ENCODE results near the gene DNAJC16.

DNAJC16 gene

GRCh38 chr1:15540186-15540585, 13.5 kb downstream of the DNAJC16 start:
- DNase-seq (ENCODE audit: low spot score) = no peak

DNA sequence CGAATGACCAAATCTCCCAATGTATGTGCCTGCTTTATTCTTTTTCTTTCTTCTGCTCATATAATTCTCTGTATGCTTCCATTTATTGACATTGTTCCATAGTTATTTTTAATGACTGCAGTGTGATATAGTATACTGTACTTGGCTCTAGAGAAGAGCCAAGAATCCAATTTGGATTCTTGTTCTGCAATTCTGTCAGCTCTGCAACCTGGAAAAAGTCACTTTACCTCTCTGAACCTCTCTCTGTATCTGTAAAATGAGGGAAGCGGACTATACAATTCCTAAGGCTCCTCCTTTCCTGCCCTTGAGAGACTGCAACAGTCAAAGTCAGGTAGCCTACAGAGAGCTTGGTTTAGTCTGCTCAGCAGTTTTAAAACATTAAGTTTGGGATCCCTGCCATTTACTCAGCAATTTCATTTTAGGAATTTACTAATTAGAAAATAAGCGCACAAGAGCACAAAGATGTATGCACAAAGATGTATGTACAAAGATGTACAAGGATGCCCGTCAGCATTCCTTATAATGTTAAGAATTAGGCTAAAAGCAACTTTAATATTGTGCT, 14.7 kb downstream of the DNAJC16 start:
- no peak for DNase-seq (ENCODE audit: low spot score)

DNA sequence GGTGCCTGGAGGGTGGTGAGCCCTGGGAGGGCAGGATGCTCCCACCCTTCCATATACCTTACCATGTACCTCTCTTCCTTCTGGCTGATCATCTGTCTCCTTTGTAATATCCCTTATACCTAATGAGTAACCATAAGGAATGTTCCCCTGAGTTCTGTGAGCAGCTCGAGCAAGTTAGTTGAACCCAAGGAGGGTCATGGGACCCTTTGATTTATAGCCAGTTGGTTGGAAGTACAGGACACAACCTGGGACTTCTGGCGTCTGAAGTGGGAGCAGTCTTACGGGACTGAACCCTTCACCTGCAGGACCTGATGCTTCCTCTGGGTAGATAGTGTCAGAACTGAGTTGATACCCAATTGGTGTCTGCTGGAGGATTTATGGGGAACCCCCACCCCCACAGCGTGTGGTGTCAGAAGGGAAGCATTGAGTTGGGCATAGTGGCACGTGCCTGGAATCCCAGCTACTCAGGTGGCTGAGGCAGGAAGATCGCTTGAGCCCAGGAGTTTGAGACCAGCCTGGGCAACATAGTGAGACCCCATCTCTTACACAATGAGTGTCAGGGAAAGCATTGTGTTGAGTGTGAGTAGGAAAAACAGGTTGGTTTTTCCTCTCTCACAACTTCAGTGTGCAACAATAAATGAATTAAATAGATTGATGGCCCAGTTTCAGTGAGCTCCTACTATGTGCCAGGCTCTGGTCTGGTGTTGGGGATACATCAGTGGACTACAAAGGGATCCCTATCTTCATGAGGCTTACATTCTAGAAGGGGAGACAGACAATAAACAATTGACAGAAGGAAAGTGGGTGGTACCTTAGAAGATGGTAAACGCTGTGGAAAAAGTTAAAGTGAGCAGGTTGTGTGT, 16.0 kb downstream of the DNAJC16 start:
- DNase-seq (ENCODE audit: low spot score) = no peak

DNA sequence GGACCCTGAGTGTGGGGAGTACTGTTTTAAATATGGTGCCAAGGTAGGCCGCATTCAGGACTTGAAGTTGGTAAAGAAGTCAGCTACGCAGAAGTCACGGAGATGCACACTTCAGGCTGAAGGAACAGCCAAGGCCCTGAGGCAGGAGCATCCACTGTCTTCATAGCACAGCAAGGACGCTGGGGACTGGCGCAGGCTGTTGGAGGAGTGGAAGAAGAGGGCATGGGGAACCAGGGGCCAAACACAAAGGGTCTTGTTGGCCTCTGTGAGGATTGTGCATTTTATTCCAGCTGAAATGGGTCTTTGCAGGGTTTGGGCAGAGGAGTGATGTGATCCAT, 16.6 kb downstream of the DNAJC16 start:
- DNase-seq (ENCODE audit: low spot score) = no peak

DNA sequence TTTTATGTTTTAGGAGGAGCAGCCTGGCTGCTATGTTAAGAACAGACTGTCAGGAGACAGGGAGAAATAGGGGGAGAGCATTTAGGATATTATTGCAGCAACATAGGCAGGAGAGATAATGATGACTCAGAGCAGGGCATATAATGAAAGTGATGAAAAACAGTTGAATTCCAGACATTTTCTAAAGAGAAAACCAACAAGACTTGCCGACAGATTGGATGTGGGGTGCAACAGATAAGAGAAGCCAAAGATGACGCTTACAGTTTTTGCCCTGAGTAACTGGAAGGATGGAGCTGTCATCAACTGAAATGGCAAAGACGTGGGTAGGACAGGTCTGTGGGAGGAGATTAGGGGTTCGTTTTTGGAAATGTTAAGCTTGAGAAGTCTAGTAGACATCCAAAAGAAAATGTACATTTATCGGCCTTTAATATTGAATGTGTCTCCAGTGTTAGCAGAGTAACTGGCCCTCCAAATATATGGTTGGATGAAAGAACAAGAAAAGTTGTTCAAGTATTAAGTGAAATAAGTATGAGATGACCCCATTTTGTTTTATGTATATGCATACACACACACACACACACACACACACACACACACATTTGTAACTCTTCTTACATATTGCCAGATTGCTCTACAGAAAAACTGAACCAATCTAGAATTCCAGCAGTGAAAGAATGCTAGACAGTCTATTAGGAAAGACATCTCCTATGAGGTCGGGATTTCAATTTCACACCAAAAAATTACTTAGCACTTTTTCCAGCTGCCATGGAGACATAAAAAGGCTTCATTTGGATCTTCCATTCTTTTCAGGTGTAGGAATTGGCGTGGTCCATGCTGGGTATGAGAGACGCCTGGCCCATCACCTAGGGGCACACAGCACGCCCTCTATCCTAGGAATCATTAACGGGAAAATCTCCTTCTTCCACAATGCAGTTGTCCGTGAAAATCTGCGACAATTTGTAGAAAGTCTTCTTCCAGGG, 17.2 kb downstream of the DNAJC16 start:
- peak; percentile 82 for DNase-seq (ENCODE audit: low spot score)

- no peak for DNase-seq (ENCODE audit: low spot score)
These were observed 20.0 kb downstream of the DNAJC16 start for GRCh38 chr1:15546641-15547040.

DNA sequence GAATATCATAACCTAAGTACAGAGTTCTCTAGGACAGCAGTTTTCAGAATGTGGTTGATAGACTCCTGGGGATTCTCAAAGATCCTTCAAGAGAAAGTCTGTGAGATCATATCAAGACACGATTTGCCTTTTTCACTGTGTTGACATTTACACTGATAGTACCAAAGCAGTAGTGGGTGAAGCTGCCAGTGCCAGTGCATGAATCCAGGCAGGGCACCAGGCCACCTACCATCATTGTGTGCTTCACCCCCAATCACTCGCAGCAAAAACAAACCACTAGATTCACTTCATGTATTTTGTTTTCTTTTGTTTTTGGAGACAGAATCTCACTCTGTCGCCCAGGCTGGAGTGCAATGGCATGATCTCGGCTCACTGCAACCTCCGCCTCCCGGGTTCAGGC, 23.9 kb downstream of the DNAJC16 start:
- DNase-seq (ENCODE audit: low spot score) = no peak

DNA sequence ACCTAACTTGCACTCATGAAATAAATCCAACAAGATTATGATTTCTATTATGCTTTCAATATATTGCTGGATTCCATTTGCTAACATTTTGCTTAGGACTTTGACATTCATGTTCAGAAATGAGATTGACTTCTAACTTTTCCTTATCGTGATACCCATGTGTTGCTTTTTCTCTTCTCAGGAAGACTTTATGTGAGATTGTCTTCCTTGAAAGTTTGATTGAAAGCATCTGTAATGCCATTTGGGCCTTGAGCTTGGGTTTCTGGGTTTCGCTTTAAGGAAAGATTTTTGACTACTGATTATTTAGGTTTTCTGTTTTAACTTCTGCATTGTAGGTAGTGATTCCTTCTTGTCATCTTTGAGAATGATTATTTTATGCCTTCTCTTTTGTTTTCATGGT, 30.4 kb downstream of the DNAJC16 start:
- no peak for DNase-seq (ENCODE audit: low spot score)

GRCh38 chr1:15557594-15557993, 30.9 kb downstream of the DNAJC16 start:
- DNase-seq (ENCODE audit: low spot score) = no peak

DNA sequence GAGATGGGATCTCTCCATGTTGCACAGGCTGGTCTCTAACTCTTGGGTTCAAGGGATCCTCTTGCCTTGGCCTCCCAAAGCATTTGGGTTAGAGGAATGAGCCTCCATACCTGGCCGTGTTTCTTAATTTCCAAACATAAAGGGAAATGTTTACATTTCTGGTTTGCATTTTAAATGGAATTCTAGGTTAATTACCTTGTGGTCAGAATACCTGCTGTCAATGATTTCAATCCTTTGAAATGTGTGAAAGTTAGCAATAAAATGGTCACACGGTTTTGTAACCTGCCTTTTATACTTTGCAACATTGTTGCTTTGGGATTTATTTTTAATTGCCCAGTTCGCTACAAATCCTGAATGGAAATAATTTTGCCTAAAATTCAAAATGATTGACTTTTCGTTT, 31.9 kb downstream of the DNAJC16 start:
- no peak for DNase-seq (ENCODE audit: low spot score)

- DNase-seq (ENCODE audit: low spot score) = no peak
These were observed 32.7 kb downstream of the DNAJC16 start for GRCh38 chr1:15559189-15559810.

DNA sequence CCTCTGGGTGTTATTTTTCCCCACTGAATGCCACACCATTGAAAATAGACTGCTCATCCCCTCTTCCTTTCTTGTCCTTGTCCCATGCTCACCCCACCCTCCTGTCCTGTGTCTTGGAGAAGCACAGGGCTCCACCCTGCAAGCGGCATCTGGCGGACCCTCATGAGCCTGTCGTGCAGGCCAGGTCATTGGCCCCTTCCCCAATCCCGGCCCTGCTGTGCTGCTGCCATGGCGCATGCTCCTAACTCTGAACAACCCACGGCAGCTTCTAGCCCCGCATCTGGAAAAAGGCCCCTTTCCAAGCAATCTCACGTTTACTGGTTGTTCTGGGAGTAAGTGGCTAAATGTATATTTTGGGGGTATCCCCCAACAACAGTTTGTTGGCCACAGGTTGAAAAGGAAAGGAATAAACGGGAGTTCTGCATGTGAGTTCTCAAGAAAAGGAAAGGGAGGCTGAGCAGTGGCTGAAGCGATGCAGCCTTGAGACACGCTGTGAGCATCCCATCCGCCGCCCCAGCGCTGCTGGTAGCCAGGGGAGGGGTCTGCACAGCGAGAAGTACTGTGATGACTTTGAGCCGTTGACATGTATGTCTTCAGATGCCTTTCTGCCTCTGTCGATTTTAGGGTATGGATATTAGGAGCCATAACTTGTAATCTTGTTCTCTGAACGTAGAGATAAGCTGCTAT, 41.9 kb downstream of the DNAJC16 start:
- no peak for DNase-seq (ENCODE audit: low spot score)

DNA sequence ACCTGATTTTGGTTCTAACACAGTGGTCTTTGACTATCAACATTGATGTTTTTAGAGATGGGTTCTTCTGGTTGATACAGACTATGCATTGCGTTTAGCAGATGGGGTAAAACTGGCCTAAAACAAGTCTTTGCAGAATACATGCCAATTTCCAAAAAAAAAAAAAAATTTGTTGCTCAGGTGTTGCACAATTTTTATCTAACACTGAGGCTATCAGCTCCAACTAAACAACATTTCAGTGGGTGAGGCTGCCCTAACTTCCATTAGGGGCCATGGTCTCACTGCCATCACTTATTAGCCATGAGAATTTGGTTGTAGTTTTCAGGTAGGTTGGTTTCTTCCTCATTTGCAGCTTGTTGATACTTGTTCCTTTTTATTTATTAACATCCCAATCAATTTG, 44.2 kb downstream of the DNAJC16 start:
- no peak for DNase-seq (ENCODE audit: low spot score)

DNA sequence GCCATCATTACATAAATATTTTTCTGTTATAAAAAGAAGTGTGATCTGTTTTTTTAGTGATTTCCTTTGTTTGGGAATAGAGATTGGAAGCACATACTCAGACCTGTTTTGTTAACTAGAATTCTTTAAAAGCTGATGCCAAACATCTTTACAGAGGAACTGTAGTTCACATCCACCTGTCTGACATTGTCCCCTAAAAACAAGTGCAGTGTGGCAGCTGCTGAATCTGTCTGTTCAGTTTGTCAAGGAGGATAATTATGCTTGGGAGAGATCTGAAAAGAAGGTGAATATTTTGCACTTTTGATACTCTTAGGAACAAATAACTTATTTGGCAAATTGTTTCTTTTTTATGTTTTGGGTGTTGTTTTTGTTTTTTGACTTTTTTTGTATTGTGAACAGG, 44.6 kb downstream of the DNAJC16 start:
- no peak for DNase-seq (ENCODE audit: low spot score)

GRCh38 chr1:15573477-15573876, 46.8 kb downstream of the DNAJC16 start:
- no peak for DNase-seq (ENCODE audit: low spot score)

- no peak for DNase-seq (ENCODE audit: low spot score)
These were observed 48.1 kb downstream of the DNAJC16 start for GRCh38 chr1:15574741-15575140.

- DNase-seq (ENCODE audit: low spot score) = no peak
These were observed 49.0 kb downstream of the DNAJC16 start for GRCh38 chr1:15575549-15576150.

DNA sequence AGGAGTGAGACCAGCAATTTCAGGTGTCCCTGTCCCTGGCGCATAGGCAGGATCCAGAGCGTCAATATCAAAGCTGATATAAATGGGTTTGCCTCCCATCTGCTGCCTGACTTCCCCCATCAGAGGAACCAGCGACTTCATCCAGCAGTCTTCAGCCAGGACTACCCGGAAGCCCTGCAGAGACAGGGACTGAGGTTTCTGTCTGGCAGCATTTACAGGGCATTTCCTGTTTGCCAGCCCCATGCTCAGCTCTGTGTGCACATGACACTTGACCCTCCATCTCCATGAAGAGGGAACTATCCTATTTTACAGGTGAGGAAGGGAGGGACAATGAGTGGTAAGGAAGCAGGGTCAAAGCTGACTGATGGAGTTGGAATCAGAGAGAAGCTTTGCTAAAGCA, 51.0 kb downstream of the DNAJC16 start:
- DNase-seq (ENCODE audit: low spot score) = no peak

GRCh38 chr1:15578921-15579682, 52.5 kb downstream of the DNAJC16 start:
- no peak for DNase-seq (ENCODE audit: low spot score)

DNA sequence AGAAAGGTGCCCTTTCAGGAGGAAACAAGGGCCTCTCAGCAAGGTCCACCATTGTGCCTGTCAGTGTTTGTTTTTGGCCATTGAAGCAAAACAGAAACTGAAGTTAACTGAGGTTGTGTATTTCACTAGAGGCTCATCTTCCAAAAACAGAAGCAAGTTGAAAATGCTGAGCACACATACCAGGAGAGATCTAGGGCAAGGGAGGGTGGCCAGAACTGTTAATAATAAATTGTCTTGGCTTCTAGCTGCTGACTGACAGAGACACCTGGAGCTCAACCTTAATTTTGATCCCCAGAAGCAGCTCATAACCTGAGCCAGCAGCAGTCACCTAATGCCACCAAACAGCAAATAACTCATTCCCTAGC, 53.0 kb downstream of the DNAJC16 start:
- DNase-seq (ENCODE audit: low spot score) = no peak

All from putamen (tissue), 1 donor.